Stimulated activated CD8-positive, alpha-beta memory T cell treated with anti-CD3 and anti-CD28 coated beads, Interleukin-7, amount 100 ng/mL, for 4 hours (primary cell): Measurements from ENCODE around the gene DBH.

ENCODE experiments used
- DNase-seq, 2 donors: peaks; one replicate each; pipeline ENCODE4 v3.0.0-alpha.2; 2020; ENCODE audit warnings: low read depth in 2 of 2

The DBH gene

GRCh38 chr9:133604214-133604613 is 31.9 kb upstream of the DBH start:
- DNase-seq, result peak; percentile 13 to 28

- DNase-seq, result no peak
These were observed 31.3 kb upstream of the DBH start for GRCh38 chr9:133604856-133605255.

GRCh38 chr9:133605446-133605845 is 30.7 kb upstream of the DBH start:
- no peak for DNase-seq

- no peak for DNase-seq
These were observed 30.1 kb upstream of the DBH start for GRCh38 chr9:133605856-133606707.

GRCh38 chr9:133606708-133607025 is 29.5 kb upstream of the DBH start:
- DNase-seq, result no peak

GRCh38 chr9:133607381-133607780 is 28.8 kb upstream of the DBH start:
- no peak for DNase-seq

- no peak for DNase-seq
These were observed 28.2 kb upstream of the DBH start for GRCh38 chr9:133607976-133608375.

GRCh38 chr9:133608382-133608781 is 27.8 kb upstream of the DBH start:
- no peak for DNase-seq

- no peak for DNase-seq
These were observed 27.3 kb upstream of the DBH start for GRCh38 chr9:133608889-133609288.

GRCh38 chr9:133609311-133610098 is 26.7 kb upstream of the DBH start, which contains the start of gene FAM163B:
Gene FAM163B (minus strand): TSS chr9:133609389. CDS start chr9:133580223, 29,166 bp downstream.
- DNase-seq, result no peak

GRCh38 chr9:133610845-133611244 is 25.3 kb upstream of the DBH start:
- no peak for DNase-seq

GRCh38 chr9:133612051-133612450 is 24.1 kb upstream of the DBH start:
- DNase-seq, result no peak

- DNase-seq, result no peak
These were observed 23.3 kb upstream of the DBH start for GRCh38 chr9:133612816-133613215.

GRCh38 chr9:133613432-133613831 is 22.7 kb upstream of the DBH start:
- DNase-seq, result no peak

GRCh38 chr9:133614056-133614455 is 22.1 kb upstream of the DBH start:
- no peak for DNase-seq

GRCh38 chr9:133614678-133615077 is 21.5 kb upstream of the DBH start:
- no peak for DNase-seq

- no peak for DNase-seq
These were observed 21.0 kb upstream of the DBH start for GRCh38 chr9:133615186-133615585.

GRCh38 chr9:133615606-133616188 is 20.5 kb upstream of the DBH start:
- DNase-seq, result no peak

- DNase-seq, result no peak
These were observed 19.3 kb upstream of the DBH start for GRCh38 chr9:133616643-133617405.

- DNase-seq, result no peak
These were observed 17.4 kb upstream of the DBH start for GRCh38 chr9:133618726-133619125.

- peak; percentile 45 to 58 for DNase-seq
These were observed 16.4 kb upstream of the DBH start for GRCh38 chr9:133619791-133620190.

GRCh38 chr9:133621725-133622267 is 14.4 kb upstream of the DBH start:
- no peak for DNase-seq
